GM21447 (cell line): ENCODE data around the gene LRRC4C.

ENCODE experiments used
- ATAC-seq: cut with Tn5 transposase; IDR thresholded peaks from one replicate; pipeline ENCODE4 v1.9.1; 2021; ENCODE audit not compliant: unreplicated experiment

LRRC4C gene

DNA sequence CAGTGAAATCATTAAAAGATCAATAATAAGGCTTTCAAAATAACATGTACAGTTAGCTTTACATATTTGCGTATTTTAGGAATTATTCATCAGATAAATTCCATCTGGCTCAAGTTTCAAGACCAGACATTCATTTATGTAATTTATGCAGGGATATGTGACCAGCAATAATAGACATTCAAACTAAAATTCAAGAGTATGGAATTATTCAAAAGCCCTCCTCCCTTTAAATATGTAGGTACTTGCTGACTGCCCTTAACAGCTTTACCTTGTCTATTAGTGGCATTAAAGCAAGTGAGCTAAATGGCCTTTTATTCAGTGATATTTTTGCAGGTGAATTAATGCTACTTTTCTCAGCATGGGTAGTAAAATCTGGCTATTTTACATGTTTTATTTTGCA lies 126.1 kb downstream of the LRRC4C start:
- no peak for ATAC-seq

DNA sequence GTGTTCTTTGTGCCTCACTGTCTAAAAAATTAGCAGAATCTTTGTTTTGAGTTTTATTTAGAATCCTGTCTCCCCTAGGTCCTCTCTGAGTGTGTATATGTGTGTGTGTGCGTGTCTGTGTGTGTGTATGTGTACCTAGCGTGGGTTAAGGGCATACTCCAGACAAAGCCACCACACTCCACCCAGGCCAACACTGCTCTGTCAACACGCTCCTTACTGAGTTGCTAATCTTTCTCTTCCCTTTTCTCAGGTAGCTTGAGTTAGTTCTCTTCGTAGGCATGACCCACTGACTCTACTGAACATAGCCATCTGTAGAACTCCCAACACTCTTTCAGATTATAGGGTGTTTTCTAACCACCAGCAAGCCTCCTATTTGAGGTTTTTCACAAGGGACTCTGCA lies 131.1 kb downstream of the LRRC4C start:
- ATAC-seq = no peak

DNA sequence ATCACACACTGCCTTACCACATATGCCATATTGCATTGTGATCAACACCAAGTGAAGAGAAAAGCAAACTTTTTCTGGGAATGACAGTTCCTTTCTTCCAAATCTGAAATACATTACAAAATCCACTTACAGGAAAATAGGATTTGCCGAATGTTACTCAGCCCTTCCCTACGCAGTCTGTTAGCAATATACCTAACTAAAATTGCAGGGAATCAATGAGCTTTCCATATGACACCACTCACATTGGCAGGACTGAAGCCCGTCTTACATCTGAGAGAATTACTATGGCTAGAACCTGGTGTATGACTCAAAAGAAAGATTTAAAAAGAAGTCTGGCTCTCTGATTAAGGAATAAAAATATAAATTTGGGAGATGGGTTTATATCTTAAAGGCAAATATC lies 136.0 kb downstream of the LRRC4C start:
- no peak for ATAC-seq

DNA sequence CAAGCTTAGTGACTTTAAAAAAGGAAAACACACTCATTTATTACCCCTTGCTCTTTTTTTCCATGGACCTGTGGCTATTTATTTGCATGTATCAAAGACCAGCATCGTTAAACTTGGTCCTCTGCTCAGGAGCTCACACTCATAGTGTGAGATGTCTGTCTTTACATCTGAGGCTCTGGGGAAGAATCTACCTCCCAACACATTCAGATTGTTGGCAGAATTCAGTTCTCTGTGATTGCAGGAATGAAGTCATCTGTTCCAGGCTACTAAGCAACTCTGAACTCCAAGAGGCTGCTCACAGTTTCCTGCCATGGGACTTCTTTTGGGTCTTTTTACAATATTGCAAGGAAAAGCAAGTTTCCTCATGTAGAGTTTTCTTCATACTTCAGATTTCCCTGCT lies 138.8 kb downstream of the LRRC4C start:
- no peak for ATAC-seq

DNA sequence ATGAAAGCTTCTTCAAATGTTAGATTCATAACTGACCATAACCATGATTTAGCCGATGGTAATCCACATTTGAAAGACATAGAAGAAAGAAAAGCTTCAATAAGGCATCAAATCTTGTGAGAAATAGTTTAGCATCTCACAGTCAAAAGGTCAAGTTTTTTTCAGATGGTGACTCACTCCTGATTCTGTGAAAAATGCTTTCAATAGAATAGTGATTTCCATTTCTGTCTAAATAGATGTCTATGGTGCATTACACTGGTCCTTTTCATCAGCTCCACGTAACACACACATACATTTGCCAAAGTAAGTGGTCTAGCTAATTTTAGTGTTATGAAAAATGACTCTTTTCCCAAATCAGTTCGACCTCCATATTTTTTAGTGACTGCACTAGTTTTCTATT lies 139.2 kb downstream of the LRRC4C start:
- no peak for ATAC-seq

DNA sequence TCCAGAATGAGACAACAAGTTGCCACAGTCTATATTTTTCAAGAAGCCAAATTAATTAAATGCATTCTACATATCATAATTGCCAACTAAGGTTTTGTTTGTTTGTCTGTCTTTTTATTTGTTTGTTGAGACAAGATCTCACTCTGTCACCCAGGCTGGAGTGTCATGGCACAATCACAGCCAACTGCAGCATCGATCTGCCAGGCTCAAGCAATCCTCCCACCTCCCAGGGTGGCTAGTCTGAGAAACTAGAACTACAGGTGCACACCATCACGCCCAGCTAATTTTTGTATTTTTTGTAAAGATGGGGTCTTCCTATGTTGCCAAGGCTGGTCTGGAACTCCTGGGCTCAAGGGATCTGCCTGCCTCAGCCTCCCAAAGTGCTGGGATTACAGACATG lies 140.0 kb downstream of the LRRC4C start:
- no peak for ATAC-seq

DNA sequence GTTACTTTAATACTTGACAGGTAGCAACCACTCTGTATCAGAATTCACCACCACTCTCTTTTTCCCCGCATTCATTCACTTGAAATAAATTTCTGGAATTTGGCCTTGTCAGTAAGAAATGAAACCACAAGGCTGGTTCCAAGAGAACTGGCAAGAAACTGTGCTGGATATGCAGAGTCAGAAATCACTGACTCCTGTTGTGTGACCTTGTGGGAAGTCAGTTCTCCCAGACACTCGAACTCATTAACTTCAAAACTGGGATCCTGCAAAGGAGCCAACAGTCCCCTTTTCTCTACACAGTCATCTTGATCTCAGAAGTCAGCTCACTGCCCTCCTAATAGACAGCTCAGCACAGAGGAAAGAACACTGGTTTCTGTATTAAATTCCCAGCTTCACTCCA lies 142.7 kb downstream of the LRRC4C start:
- ATAC-seq = no peak

DNA sequence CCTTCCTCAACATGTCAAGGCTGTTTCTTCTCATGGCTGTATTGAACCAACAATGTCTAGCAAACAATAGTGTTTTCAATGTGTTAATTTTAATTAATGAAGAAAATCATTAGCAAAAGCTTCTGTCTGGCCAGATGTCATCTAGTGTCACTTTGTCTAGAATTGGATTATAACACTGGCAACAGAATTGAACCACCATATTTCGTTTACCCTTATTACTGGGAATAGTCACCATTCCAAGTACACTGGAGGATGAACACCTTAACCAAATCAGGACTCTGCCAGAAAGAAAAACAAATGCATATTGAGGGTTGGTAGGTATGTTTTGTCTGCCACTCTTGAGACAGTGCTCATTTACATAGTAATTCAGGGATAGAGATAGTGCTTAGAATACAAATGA lies 146.2 kb downstream of the LRRC4C start:
- no peak for ATAC-seq

DNA sequence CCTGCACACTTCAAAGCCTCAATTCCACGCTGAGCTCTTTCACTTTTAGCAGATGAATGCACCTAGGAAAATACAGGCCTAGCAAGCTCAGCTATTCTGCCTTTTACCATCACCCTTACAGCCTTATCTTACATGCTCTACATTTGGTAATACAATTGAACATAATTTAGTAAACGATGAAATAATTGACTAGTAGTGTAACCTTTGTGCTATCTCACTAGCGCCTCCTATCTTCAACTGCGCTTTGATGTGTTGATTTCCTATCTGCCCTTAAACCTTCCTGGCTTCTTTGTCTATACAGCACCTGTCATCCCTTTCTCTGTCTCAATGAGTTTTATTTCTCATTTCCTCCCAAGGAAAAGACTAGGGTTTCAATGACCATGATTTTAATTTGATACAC lies 149.7 kb downstream of the LRRC4C start:
- peak; percentile 4 for ATAC-seq

DNA sequence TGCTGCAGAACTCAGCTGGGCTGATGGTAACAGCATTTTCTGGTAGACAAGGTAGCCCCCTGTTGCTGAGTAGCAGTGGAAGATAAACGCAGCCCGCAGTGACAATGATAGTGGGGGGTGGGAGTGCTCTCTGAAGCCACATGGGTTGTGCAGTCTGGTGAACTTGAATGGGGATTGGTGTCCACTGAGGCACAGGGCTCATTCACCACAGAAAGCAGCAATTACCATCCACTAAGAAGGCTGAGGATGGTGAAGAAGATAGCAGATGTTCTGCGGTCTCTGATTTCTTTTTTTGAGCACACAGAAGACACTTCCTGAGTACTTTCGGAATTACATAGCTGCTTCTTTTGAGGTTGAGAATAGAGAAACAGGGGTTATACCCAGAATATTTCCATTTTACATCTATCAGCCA lies 150.3 kb downstream of the LRRC4C start:
- peak; percentile 90 for ATAC-seq

DNA sequence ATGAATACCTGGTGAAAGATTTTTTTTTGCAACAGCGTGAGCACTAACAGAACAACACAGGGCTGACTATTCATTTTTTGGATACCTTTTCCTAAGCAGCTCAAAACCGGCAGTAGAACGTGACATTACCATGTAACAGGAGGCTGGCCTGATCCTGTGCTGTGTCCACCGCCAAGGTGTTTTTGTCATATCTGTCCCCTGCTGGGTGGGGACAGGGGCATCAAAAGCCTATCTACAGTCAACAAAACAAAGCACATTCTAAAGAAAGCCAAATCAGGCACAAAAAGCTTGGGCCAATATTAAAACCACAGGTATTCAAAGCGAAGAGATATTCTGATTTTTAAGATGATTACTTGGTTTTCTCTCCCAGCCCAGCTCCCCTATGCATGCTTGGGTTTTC lies 151.2 kb downstream of the LRRC4C start:
- ATAC-seq = no peak

DNA sequence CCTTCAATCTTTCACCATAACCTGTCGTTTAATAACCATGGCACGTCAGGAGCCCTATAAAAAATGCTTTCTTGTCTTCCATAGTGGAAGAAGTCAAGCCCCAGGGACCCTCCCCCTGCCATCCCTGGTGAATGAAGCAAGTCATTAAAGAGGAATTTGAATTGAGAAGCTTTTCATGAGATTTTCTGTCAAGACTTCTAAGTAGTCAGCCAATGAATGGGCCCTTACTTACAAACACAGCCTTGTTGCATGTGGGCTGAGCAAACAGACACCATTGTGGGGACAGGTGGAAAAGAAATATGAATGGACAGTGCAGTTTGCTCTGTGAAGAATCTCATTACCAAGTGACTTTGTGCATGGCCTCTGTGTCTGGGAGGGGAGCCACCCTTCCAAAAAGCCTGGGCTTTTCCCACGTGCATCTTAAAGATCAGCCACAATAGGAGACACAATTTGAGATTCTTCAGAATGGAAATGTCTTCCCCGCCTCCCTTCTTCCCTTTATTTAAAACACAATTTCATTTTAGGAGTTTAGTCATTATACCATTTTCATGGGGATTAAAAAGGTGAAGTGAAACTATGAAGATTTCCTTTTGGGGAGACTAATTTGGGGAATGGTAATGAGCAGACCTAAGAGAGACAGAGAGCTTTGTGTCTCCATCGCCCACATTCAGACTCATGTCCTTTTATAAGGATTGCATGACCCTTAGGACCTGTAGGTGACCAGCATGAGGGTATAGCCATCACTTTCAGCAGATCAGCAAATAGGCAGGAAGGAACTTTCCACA lies 152.0 kb downstream of the LRRC4C start:
- no peak for ATAC-seq

DNA sequence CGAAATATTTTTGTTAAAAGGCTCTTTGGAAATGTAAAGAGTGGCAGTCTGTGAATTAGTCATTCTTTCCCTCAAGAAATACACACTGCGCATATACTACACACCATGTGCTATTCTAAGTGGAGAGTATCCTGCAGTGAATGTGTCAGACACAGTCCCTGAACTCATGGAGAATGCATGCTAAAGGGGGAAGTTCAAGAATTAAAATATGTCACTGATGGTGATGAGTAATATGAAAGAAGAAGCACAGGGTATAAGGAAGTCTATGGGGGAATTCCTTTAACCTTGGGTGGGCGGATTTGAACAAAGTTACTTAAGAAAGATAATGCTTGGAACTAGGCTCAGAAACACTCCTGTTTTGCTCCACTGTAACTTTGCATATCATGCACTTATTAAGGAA lies 153.0 kb downstream of the LRRC4C start:
- no peak for ATAC-seq

DNA sequence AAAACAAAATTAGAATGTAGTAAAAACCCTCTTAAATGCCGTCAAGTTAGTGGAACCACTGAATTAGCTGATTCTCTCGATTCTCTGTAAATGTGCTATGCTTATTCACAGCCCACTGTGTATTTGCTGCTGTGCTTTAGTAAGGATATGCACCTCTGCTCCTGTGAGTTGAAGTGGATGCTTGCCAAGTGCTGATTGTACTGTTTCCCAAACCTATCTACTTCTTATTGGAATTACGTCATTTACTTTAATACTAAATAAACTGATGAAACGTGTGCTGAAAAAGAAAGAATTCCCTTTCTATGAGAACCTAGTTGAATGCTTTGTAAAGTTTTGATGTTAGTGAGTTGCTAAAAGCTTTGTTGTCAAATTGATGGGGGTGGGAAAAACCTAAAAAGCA lies 158.4 kb downstream of the LRRC4C start:
- no peak for ATAC-seq

DNA sequence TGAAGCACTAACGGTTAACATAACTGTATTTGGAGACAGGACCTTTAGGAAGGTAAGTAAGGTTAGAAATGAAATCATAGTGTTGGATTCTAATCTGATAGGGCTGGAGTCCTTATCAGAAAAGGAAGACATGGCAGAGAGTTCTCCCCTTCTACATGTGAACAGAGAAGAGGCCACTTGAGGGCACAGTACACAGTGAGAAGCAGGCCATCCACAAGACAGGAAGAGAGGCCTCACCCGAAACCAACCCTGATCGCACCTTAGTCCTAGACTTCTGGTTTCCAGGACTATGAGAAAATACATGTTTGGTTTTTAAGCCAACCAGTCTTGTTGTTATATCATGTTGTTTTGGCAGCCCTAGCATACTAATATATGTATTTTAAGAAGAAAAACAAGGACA lies 170.0 kb downstream of the LRRC4C start:
- peak; percentile 77 for ATAC-seq

DNA sequence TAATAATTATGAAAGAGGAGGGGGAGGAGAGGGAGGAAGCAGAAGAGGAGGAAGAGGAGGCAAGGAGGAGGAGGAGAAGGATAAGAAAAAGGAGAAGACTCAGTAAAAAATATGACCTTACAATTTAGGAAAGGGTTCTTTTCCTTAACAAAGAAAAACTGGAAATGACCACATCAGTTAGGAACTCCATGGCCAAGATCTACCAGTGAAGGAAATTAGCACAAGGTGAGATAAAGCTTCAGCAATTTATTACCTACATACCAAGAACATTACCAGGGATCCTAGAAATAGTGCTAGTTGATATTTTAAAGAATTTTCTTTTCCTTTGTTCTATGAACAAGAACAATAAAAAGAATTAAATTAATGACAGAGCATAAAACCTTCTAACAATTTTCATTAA lies 172.7 kb downstream of the LRRC4C start:
- no peak for ATAC-seq

DNA sequence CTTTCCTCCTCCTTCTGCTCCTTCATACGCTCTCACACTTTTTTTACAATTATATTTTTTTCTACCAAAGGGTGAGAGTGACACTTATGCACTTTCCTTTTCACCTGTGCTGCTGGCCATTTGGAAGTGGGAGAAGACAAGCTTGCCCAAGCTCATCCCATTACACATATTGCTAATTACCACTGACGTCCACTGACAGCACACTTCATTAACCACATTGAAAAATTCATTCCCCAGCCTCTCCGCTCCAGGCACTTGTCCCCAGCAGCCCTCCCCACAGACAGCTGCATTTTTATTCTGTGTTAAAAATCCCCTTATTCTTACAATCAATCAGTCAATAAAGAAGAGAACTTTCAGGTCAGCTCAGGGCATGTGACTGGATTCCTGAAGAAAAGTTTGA lies 175.1 kb downstream of the LRRC4C start:
- no peak for ATAC-seq

DNA sequence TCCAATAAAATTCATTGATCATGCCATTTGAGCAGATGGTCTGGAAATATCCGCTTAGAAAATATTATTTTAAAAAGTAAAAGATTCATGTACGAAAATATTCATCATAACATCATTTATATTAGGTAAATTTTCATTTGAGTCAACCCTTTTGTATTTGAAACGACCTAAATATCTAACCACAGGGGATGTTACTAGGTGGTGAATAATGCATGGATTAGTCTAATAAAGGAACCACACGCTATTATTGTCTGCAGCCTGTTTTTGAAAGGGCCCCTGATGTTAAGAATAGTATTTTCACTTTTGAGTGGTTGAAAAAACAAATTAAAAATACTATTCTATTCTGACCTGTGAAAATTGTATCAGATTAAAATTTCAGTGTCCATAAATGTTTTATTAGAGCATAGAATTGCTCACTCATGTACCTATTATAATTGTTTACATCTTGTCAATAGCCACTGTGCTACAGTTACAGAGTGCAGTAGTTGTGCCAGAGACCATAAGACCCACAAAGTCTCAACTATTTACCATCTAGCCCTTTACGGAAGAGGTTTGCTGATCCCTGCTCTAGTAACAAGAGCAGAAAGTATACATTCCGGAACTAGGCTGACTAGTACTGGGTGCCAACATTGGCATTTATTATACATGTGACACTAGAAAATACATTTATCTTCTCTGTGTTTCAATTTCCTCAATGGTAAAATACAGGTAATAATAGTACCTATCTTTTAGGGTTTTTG lies 176.1 kb downstream of the LRRC4C start:
- ATAC-seq = no peak

DNA sequence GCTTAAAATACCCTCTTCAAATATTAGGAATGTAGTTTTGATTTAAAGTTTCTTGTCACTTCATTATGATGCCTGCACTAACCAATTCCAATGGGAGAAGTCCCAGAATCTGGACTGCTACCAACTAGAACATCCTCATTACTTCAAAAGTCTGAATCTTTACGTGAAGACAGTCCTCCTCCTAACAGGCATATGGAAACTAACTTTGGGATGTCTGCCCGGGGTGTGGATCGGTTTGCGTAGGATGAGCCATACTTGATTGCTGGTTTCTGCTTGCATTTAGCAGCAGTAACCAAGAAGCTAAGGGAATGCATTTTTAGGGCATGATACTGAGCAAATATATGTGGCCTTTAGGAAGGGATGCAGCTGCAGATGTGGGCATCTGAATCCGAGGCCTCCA lies 177.1 kb downstream of the LRRC4C start:
- ATAC-seq = no peak

DNA sequence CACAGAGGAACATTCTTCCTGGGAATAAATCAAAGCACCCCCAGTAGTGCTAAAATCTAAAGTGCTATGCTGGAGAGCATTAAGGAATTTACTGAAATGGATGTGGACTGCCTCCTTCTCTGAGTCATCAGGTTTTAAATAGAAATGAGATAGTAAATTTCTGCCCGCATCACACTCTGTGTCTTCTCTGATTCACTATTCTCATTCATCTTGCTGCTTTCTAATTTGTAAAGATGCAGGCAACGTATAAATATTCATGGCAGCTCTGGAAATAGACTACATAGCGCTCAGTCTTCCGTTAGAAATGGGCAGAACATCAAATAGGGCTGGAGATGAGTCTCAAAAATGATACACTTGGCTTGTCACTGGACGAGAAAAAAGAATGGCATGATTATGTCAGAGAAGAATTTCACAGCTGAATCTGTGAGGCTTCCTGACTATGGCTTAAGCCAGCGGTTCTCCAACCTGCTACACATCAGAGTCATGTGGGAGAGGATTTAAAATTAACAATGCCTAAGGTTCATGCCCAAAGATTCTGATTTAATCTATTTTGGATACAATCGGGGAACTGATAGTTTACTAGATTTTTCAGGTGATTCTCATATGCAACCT lies 178.2 kb downstream of the LRRC4C start:
- no peak for ATAC-seq

DNA sequence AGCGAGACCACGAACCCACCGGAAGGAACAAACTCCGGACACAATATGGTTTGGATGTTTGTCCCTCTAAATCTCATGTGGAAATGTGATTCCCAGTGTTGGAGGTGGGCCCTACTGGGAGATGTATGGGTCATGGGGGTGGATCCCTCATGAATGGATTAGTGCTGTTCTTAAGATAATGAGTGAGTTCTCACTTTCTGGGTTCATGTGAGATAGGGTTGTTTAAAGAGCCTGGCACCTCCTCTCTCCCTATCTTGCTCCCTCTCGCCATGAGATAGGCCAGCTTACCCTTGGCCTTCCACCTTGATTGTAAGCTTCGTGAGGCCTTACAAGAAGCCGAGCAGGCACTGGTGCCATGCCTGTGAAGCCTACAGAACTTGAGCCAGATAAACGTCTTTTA lies 184.6 kb downstream of the LRRC4C start:
- ATAC-seq = no peak

DNA sequence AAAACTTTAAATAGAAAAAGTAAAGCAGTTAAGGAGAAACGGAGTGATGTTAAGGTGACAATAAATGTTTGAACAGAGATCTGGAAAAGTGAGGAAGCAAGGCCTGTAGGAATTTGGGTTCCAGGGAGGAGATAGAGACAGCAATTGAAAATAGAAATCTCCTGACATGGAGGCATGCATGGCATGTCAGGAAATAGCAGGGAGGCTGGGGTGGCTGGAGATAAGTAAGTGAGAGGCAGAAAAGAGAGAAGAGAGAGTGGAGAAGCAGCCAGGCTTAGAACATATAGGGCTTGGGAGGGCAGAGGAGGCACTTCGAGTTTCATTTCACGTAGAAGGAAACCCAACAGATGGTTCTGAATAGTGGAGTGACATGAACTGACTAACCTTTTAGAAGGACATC lies 185.5 kb downstream of the LRRC4C start:
- ATAC-seq = no peak
